SK-N-MC (cell line): ENCODE measurements around the gene SLC9A9.

ENCODE experiments used
- FOXP2 ChIP-seq: optimal IDR thresholded peaks from 2 replicates; pipeline ENCODE3; 2011; ENCODE audit warnings: mild to moderate bottlenecking, moderate library complexity; ENCODE audit not compliant: insufficient read depth; ENCODE audit errors: extremely low read length, control extremely low read depth
- POLR2AphosphoS5 ChIP-seq: IDR thresholded peaks from 2 replicates; pipeline ENCODE4 v1.6.1; 2012; ENCODE audit warnings: mild to moderate bottlenecking, low read depth, low read length, borderline replicate concordance

DNA sequence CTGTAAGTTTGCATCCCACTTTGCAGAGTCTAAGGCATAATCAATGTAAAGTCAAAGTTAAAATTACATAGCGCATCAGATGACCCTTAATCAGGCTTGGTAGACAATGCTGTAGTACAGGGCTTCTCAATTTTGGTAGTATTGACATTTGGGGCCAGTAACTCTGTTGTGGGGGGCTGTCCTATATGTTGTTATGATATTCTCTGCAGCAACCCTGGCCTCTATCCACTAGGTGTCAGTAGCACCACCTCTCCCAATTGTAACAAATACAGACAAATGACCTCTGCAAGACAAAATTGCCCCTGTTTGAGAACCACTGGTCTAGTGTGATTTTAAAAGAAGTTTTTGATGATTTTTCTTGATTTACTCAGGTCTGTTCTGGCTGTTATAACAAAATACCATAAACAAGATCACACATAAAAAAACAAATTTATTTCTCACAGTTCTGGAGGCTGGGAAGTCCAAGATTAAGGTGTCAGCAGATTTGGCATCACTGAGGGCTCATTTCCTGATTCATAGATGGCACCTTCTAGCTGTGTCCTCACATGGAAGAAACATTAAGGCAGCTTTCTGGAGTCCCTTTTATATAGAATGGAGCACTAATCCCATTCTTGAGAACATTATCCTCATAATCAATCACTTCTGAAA lies 37.6 kb upstream of the SLC9A9 start:
- TF ChIP-seq POLR2AphosphoS5: no peak
- no peak for TF ChIP-seq FOXP2
